ENCODE results near the gene ZDHHC7. TPM values are rescaled to one million over a fixed set of nuclear protein-coding genes. Genes with fewer than 3 reads are reported as not detected.

ZDHHC7 gene
- total RNA-seq, 1 experiment from 2014 or later: 39.1 TPM

GRCh38 chr16:84959045-84959576 lies 52.2 kb downstream of the ZDHHC7 start:
- no peaks in the 10 kb centered on the region for H3K79me1 ChIP-seq (ENCODE audit: insufficient read depth, low read depth, low read length, poor library complexity, severe bottlenecking)
- no peak overlapping the region for H3K23ac ChIP-seq (ENCODE audit: insufficient read length, low read depth, low read length)
- H3K27me3 ChIP-seq (ENCODE audit: insufficient read depth, low read length): no peaks in the 10 kb centered on the region
- H3K4me2 ChIP-seq (ENCODE audit: insufficient read depth, insufficient read length, low read length): no peak overlapping the region
- H2BK15ac ChIP-seq (ENCODE audit: low read depth, low read length): no peak overlapping the region
- H3K9me3 Mint-ChIP-seq: no peaks in the 10 kb centered on the region
- no peak overlapping the region for H3K27ac ChIP-seq (ENCODE audit: insufficient read length, low read depth, low read length)
- H3K27ac Mint-ChIP-seq: no peak overlapping the region
- DNase-seq: no peak
- H3K23me2 ChIP-seq (ENCODE audit: insufficient read length, low read depth, low read length, poor library complexity, severe bottlenecking): no peaks in the 10 kb centered on the region
- H3K4me1 Mint-ChIP-seq: peaks cover 4 to 6% of the 10 kb centered on the region in 2 experiments; a peak in 3 of 4 replicates
- H3K4ac ChIP-seq (ENCODE audit: low read depth, low read length): no peak overlapping the region
- no peak overlapping the region for H2BK5ac ChIP-seq (ENCODE audit: insufficient read length, low read length)
- no peak overlapping the region for H2AK5ac ChIP-seq (ENCODE audit: insufficient read length, low read length)
- no peaks in the 10 kb centered on the region for H4K20me1 ChIP-seq (ENCODE audit: control insufficient read depth, insufficient read depth, insufficient read length)
- no peak overlapping the region for H2BK12ac ChIP-seq (ENCODE audit: insufficient read length, low read depth, low read length)
- H3K56ac ChIP-seq (ENCODE audit: insufficient read length, low read depth, low read length): no peak overlapping the region
- WGBS (ENCODE audit: extremely low coverage, insufficient read length, low lambda C conversion rate): no CpG with 5 or more reads among the region's 13 CpGs
- no peaks in the 10 kb centered on the region for H3K4me1 ChIP-seq (ENCODE audit: insufficient read depth, low read length)
- peak; percentile 56 for TF ChIP-seq CTCF (conservative IDR thresholded peaks at IDR 0.05)
- H2BK120ac ChIP-seq (ENCODE audit: low read depth, low read length, poor library complexity, severe bottlenecking): no peak overlapping the region
- H4K5ac ChIP-seq (ENCODE audit: insufficient read length, low read depth, low read length): no peak overlapping the region
- no peak overlapping the region for H3T11ph ChIP-seq (ENCODE audit: low read length)
- no peaks in the 10 kb centered on the region for H3K79me2 ChIP-seq (ENCODE audit: insufficient read depth, low read length)
- H3K4me3 Mint-ChIP-seq: no peak overlapping the region
- H3K14ac ChIP-seq (ENCODE audit: insufficient read depth, low read length): no peak overlapping the region
- no peaks in the 10 kb centered on the region for H3K9me3 ChIP-seq (ENCODE audit: control insufficient read depth, low read depth, low read length)
- no peak overlapping the region for H3K18ac ChIP-seq (ENCODE audit: insufficient read length, low read depth, low read length)
- H3K36me3 Mint-ChIP-seq (ENCODE audit: insufficient read depth in 1 of 3, low read depth in 3 of 3): no peaks in the 10 kb centered on the region
- no peak overlapping the region for H4K91ac ChIP-seq (ENCODE audit: insufficient read length, low read depth, low read length)
- H2BK20ac ChIP-seq (ENCODE audit: low read depth, low read length, poor library complexity, severe bottlenecking): no peak overlapping the region
- H2AFZ ChIP-seq (ENCODE audit: low read length): no peak overlapping the region
- no peak overlapping the region for H3K9ac ChIP-seq (ENCODE audit: extremely low read depth, insufficient read length, low read length)
- H3K27me3 Mint-ChIP-seq (ENCODE audit: low read depth): peaks cover 1% of the 10 kb centered on the region; the same call in 1 of the 2 replicates
- H4K8ac ChIP-seq (replicated peaks; ENCODE audit: insufficient read length, low read depth, low read length): no peak overlapping the region

All from H9 (cell line).